NCI-H2171 (cell line): ENCODE results near the gene AP1S2.

Experiments
- DNase-seq: peaks from one replicate; lab custom pipeline; 2025; lab: John Stamatoyannopoulos, UW

The AP1S2 gene

GRCh38 chrX:15804563-15804962, 50.0 kb downstream of the AP1S2 start:
- DNase-seq = no peak

DNA sequence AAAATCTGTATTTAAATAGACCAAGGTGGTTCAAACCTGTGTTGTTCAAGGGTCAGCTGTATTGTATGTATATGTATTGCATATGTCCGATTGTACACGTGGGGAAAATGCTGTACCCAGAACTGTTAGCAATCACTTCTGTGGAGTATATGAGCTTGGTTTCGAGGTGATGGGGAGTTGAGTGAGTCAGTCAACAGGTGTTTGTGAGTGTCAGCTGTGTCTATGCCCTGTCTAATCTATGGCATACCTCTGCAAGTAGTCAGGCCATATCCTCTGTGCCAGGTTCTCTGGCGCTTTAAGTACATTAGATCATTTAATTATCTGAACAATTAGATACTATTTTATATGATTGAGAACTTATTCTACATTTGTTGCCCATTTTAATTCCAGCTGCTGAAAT, 56.9 kb downstream of the AP1S2 start:
- no peak for DNase-seq

DNA sequence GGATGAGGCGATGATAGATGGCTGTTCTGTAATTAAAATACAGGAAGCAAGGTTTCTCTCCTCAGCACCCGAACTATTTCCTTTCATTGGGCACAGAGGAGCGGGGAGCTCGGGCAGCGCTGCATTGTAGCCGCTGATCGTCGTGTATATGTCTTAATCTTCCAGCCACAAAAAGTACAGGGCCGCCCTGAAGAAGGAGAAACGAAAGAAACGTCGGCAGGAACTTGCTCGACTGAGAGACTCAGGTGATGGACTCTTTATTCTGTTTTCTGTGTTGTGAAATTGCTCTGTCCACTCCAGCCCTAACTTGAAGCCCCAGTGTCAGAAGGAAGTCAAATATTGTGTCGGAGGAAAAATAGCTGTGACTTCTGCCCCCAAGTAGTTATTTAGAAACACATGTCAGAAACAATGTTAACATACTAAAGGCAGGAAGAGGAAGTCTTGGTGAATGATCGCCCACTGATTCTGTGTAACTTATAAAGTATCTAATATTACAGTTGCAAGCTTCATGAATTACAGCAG, 63.8 kb downstream of the AP1S2 start:
- no peak for DNase-seq

DNA sequence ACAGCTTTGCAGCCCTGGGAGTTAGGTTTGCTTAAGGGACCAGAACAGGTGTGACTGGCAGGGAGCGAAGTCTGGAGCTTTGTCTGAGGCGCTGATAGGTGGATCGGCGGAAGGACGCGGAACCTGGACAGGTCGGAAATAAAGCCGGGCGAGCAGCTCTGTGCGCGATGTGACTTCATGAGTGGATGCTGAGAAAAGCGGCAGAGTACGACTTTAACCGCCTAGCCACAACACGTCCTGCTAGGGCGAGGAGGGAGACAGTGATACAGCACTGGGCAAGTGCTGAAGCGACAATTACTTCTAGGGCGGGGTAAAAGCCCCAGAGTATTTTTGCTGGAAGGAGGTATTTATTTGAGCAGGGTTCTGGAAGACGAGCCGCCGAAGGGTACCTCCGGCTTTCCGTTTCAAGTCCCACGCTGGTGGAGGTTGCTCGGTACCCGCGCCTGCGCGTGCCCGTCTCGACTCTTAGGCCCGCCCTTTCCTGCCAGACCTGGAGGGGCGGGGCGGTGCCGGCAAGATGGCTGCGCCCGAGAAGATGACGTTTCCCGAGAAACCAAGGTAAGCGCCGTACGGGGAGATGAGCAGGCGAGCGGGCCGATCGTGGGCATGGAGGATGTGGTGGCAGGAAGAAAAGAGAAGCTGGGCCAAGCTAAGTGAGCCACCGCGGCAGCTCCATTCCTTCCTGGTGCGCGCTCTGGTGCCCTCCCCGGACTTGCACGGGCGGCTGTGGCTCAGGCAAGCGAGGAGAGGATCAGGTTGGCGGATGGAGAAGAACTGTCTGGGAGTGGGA, 64.4 kb downstream of the AP1S2 start, which contains the start of gene ZRSR2:
TSS of gene ZRSR2 (plus strand) at position 506 of the 790 bp plus-strand sequence. CDS start at position 518, 12 bp downstream.
- DNase-seq = peak; percentile 70

GRCh38 chrX:15786915-15787314, 67.7 kb downstream of the AP1S2 start:
- DNase-seq = no peak

DNA sequence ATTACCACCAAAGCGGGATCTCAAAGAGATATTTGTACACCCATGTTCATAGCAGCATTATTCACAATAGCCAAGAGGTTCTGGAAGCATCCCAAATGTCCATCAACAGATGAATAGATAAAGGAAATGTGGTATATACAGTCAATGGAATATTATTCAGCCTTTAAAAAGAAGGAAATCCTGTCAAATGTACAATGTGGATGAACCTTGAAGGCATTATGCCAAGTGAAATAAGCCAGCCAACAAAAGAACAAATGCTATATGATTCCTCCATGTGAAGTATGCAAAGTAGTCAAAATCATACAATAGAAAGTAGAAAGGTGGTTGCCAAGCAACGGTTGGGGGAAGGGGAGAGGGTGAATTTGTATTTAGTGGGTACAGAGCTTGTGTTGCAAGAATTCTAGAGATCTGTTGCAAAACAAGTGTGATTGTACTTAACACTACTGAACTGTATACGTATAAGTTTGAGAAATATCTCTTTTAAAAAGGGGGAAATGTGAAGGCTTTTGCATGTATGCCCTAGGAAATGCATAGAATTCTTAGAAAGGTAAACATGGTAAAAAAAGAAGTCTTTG, 69.3 kb downstream of the AP1S2 start:
- no peak for DNase-seq

DNA sequence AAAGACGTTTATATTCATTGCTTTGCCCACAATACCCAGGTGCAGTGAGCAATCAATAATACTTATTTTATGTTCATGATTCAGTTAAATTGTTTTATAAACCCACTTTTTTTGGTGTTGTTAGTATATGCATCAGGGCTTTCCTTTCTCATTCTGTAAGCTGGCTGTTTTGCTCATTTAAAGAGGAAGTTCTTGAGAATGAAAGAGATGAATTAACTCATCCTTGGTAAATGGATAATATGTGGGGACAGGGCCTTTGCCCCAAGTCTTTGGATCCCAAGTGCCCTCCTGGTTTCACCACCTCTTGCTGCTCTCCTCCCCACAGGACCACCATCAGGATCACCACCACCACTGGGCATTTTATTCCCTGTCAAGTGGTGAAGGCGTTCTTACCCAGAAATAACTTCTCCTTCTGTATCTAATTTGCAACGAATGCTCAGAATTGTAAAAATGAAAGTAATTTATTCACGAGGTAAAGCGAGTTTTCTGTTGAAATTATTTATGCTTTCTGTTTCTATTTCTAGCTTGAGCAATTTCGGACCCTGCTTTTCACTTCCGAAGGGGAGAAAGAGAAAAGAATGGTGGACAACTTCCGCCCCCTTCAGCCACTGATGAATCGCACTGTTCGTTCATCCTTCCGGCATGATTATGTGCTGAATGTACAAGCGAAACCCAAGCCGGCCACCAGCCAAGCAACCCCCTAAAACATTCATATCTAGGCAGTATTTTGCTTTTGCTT, 72.5 kb downstream of the AP1S2 start:
- no peak for DNase-seq
